B cell (primary cell): ENCODE data around the gene RTTN.

Experiments used
- CTCF ChIP-seq: fragments of 200-600 bp; IDR thresholded peaks from one replicate; pipeline ENCODE4 v1.8.0; 2022; ENCODE audit warnings: antibody characterized with exemption, mild to moderate bottlenecking
- EZH2 ChIP-seq: IDR thresholded peaks from 2 replicates; pipeline ENCODE4 v1.6.1; 2012; ENCODE audit warnings: borderline replicate concordance, low read depth, mild to moderate bottlenecking, moderate library complexity, low read length; ENCODE audit not compliant: insufficient read depth, poor library complexity, severe bottlenecking

GRCh38 chr18:70250781-70251180 lies 45.3 kb upstream of the RTTN start:
- TF ChIP-seq CTCF (no peak), EZH2 (no peak)
